SK-N-MC (cell line): ENCODE measurements around the gene ATP6V0E1.

ENCODE experiments used
- EZH2 ChIP-seq: fragments of 200-600 bp; sonication (generic); IDR thresholded peaks from one replicate; pipeline ENCODE4 v1.6.1; 2017; ENCODE audit warnings: antibody characterized with exemption
- POLR2AphosphoS5 ChIP-seq: IDR thresholded peaks from 2 replicates; pipeline ENCODE4 v1.6.1; 2012; ENCODE audit warnings: mild to moderate bottlenecking, low read depth, low read length, borderline replicate concordance

DNA sequence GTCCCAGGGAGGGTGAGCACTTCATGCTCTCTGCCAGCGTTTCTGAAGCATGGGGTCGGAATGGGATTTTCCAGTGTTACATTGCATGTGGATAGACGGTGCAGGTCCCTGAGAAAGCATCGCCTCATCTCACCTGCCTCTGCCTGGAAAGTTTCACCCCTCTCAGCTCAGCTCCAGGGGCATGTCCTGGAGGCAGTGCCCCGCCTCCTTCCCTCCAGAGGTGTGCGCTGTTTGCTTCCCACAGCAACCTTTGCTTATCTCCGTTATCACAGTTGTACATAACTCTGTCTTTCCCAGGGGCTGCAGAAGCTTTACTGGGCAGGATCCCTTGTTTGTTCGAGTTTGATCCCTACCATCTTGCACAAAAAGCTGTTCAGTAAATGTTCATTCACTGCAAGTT is 61.9 kb downstream of the ATP6V0E1 start:
- TF ChIP-seq POLR2AphosphoS5 (no peak), EZH2 (no peak)
